GM23248 (cell line): ENCODE data around the gene CACNA1D. TPM values are rescaled to one million over a fixed set of nuclear protein-coding genes. Genes with fewer than 3 reads are reported as not detected.

Experiments used
- DNase-seq: peaks from one replicate; pipeline ENCODE4 v3.0.0-alpha.2; 2015
- H2AFZ ChIP-seq: fragments of 200-600 bp; sonication (generic); 2 replicates; pipeline ENCODE4 v1.6.1; 2016; ENCODE audit warnings: antibody characterized with exemption
- H3F3A ChIP-seq: fragments of 200-600 bp; sonication (generic); 2 replicates; pipeline ENCODE4 v1.6.1; 2016; ENCODE audit warnings: mild to moderate bottlenecking, antibody characterized with exemption, mixed run types; ENCODE audit not compliant: insufficient read depth
- H3K27ac ChIP-seq: fragments of 200-600 bp; sonication (generic); 2 replicates; pipeline ENCODE4 v1.5.1; 2016; ENCODE audit warnings: mild to moderate bottlenecking
- H3K27me3 ChIP-seq: fragments of 200-600 bp; sonication (generic); replicated peaks from 2 replicates; pipeline ENCODE4 v1.6.1; 2016; ENCODE audit warnings: mild to moderate bottlenecking; ENCODE audit not compliant: insufficient read depth
- H3K36me3 ChIP-seq: fragments of 200-600 bp; sonication (generic); 2 replicates; pipeline ENCODE4 v1.6.1; 2016; ENCODE audit warnings: low read depth, mild to moderate bottlenecking
- H3K4me1 ChIP-seq: fragments of 200-600 bp; sonication (generic); 2 replicates; pipeline ENCODE4 v1.6.1; 2016; ENCODE audit warnings: mild to moderate bottlenecking; ENCODE audit not compliant: insufficient read depth
- H3K4me2 ChIP-seq: fragments of 200-600 bp; sonication (generic); one replicate; pipeline ENCODE4 v1.6.1; 2016; ENCODE audit warnings: mild to moderate bottlenecking; ENCODE audit not compliant: unreplicated experiment
- H3K4me3 ChIP-seq: fragments of 200-600 bp; sonication (generic); 2 replicates; pipeline ENCODE4 v1.5.1; 2016; ENCODE audit warnings: mild to moderate bottlenecking
- H3K79me2 ChIP-seq: fragments of 200-600 bp; sonication (generic); 2 replicates; pipeline ENCODE4 v1.6.1; 2016; ENCODE audit warnings: mild to moderate bottlenecking; ENCODE audit not compliant: insufficient read depth
- H3K9ac ChIP-seq: fragments of 200-600 bp; sonication (generic); 2 replicates; pipeline ENCODE4 v1.6.1; 2016; ENCODE audit warnings: mild to moderate bottlenecking
- H3K9me2 ChIP-seq: fragments of 200-600 bp; sonication (generic); 2 replicates; pipeline ENCODE4 v1.6.1; 2016; ENCODE audit warnings: mixed run types, mild to moderate bottlenecking, moderate library complexity; ENCODE audit not compliant: insufficient read depth
- H3K9me3 ChIP-seq: fragments of 200-600 bp; sonication (generic); one replicate; pipeline ENCODE4 v1.6.1; 2017; ENCODE audit warnings: low read depth
- H4K20me1 ChIP-seq: fragments of 200-600 bp; sonication (generic); 2 replicates; pipeline ENCODE4 v1.6.0; 2016; ENCODE audit not compliant: insufficient read depth
- EZH2 ChIP-seq: fragments of 200-600 bp; sonication (generic); IDR thresholded peaks from 2 replicates; pipeline ENCODE4 v1.6.1; 2018; ENCODE audit warnings: antibody characterized with exemption, mild to moderate bottlenecking; ENCODE audit not compliant: insufficient read depth, poor library complexity, severe bottlenecking
- EZH2phosphoT487 ChIP-seq: fragments of 200-600 bp; sonication (generic); IDR thresholded peaks from 2 replicates; pipeline ENCODE4 v1.6.1; 2018; ENCODE audit warnings: antibody characterized with exemption, moderate library complexity, mild to moderate bottlenecking, low read depth; ENCODE audit not compliant: insufficient read depth
- WGBS, 2 experiments: methylation state at CpG; one replicate each; pipeline ENCODE4 v1.1.6; 2015 to 2017; ENCODE audit warnings: low lambda C conversion rate in 2 of 2, low coverage in 1 of 2; ENCODE audit errors: missing lambda C conversion rate in 2 of 2; 5-methylcytosine and 5-hydroxymethylcytosine counted together
- in situ Hi-C: fragments of 300-500 bp; cut with MboI; formaldehyde crosslinking; loops from 2 replicates; pipeline ENCODE4 v1.15.0; 2020
- polyA plus RNA-seq: library from polyadenylated mRNA; unstranded; fragments of >200 nt; fragmentation: Nextera tagmentation; extraction: Ambion mirVana; gene quantifications from 2 replicates; pipeline ENCODE4 v1.2.1, GENCODE V29; 2016
- total RNA-seq: library from RNA; depleted of rRNA; stranded (reverse); fragments of >200 nt; shearing (Covaris generic); gene quantifications from 2 replicates; pipeline ENCODE4 v1.2.3, GENCODE V29; 2014

CACNA1D gene
- total and polyA plus RNA-seq, 2 experiments from 2014 or later, result not detected

- Histone ChIP-seq H4K20me1 (no peaks in the 10 kb centered on the region), H3K4me3 (no peak overlapping the region), H2AFZ (no peak overlapping the region), H3K79me2 (no peaks in the 10 kb centered on the region), H3K4me2 (no peak overlapping the region), H3K4me1 (peaks cover 29% of the 10 kb centered on the region), H3K9me3 (no peaks in the 10 kb centered on the region), H3F3A (0 out of 2 replicates have a peak, but pooled peaks cover 3% of the 10 kb centered on the region), H3K27me3 (no peaks in the 10 kb centered on the region), H3K9ac (no peak overlapping the region; the same call in 1 of the 2 replicates), H3K9me2 (no peaks in the 10 kb centered on the region), H3K27ac (no peak overlapping the region), H3K36me3 (no peaks in the 10 kb centered on the region)
- WGBS, 2 experiments, result 92% methylated on average over 15 of the region's 15 CpGs
- TF ChIP-seq EZH2phosphoT487, result no peak
- TF ChIP-seq EZH2, result no peak
- DNase-seq, result no peak
- in situ Hi-C loops, result no loop called here
These were observed 312.9 kb downstream of the CACNA1D start for GRCh38 chr3:53807117-53807810.

GRCh38 chr3:53808496-53808895 lies 314.1 kb downstream of the CACNA1D start:
- Histone ChIP-seq H3K79me2 (no peaks in the 10 kb centered on the region), H4K20me1 (no peaks in the 10 kb centered on the region), H3F3A (0 out of 2 replicates have a peak, but pooled peaks cover 3% of the 10 kb centered on the region), H2AFZ (no peak overlapping the region), H3K9me3 (no peaks in the 10 kb centered on the region), H3K36me3 (no peaks in the 10 kb centered on the region), H3K4me2 (no peak overlapping the region), H3K4me3 (no peak overlapping the region), H3K9ac (no peak overlapping the region), H3K9me2 (no peaks in the 10 kb centered on the region), H3K27ac (no peak overlapping the region), H3K27me3 (no peaks in the 10 kb centered on the region), H3K4me1 (peaks cover 29% of the 10 kb centered on the region)
- TF ChIP-seq EZH2 (no peak), EZH2phosphoT487 (no peak)
- in situ Hi-C loops, result no loop called here
- DNase-seq, result no peak
- WGBS, 2 experiments, result 86 to 87% methylated on average over 13 of the region's 13 CpGs

GRCh38 chr3:53809267-53809666 lies 314.9 kb downstream of the CACNA1D start:
- WGBS, 2 experiments, result 82 to 90% methylated on average over 12 of the region's 12 CpGs
- H4K20me1 ChIP-seq, result no peaks in the 10 kb centered on the region

GRCh38 chr3:53809764-53810400 lies 315.5 kb downstream of the CACNA1D start:
- H2AFZ ChIP-seq, result no peak overlapping the region
- H3K9ac ChIP-seq, result no peak overlapping the region
- H3K4me3 ChIP-seq, result no peak overlapping the region
- in situ Hi-C loops, result no loop called here
- H3K36me3 ChIP-seq, result no peaks in the 10 kb centered on the region
- H3K79me2 ChIP-seq, result no peaks in the 10 kb centered on the region
- H3K4me2 ChIP-seq, result no peak overlapping the region
- H4K20me1 ChIP-seq, result no peaks in the 10 kb centered on the region
- no peak overlapping the region for H3K27ac ChIP-seq
- TF ChIP-seq EZH2phosphoT487 (no peak), EZH2 (no peak)
- no peaks in the 10 kb centered on the region for H3K27me3 ChIP-seq
- 0 out of 2 replicates have a peak, but pooled peaks cover 3% of the 10 kb centered on the region for H3F3A ChIP-seq
- DNase-seq, result no peak
- H3K9me2 ChIP-seq, result no peaks in the 10 kb centered on the region
- peaks cover 21% of the 10 kb centered on the region for H3K4me1 ChIP-seq
- H3K9me3 ChIP-seq, result no peaks in the 10 kb centered on the region
- WGBS, 2 experiments, result 83 to 87% methylated on average over 26 to 28 of the region's 28 CpGs

More at GRCh38 chr3:53809267-53809666, 314.9 kb downstream of the CACNA1D start:
- Histone ChIP-seq H3K9me3 (no peaks in the 10 kb centered on the region), H3K36me3 (no peaks in the 10 kb centered on the region), H3K27ac (no peak overlapping the region), H3F3A (0 out of 2 replicates have a peak, but pooled peaks cover 3% of the 10 kb centered on the region), H3K9ac (no peak overlapping the region), H3K9me2 (no peaks in the 10 kb centered on the region), H3K4me2 (no peak overlapping the region), H3K4me1 (peaks cover 27% of the 10 kb centered on the region), H3K4me3 (no peak overlapping the region), H2AFZ (no peak overlapping the region), H3K79me2 (no peaks in the 10 kb centered on the region), H3K27me3 (no peaks in the 10 kb centered on the region)
- no peak for TF ChIP-seq EZH2
- no peak for TF ChIP-seq EZH2phosphoT487
- in situ Hi-C loops, result no loop called here
- no peak for DNase-seq
